Activated CD8-positive, alpha-beta T cell treated with anti-CD3 and anti-CD28 coated beads for 36 hours (primary cell): ENCODE results near the gene SEPTIN2. TPM values are rescaled to one million over a fixed set of nuclear protein-coding genes. Genes with fewer than 3 reads are reported as not detected.
A peak's percentile ranks its signal among the peaks of the same experiment; 100 is the strongest.
"Not testable (repeated sequence)": the region's sequence is repeated elsewhere in the genome, so short reads cannot be mapped to it uniquely, and the experiment has no call there.

Experiments used
- ATAC-seq: fragments of 200-7000 bp; cut with Tn5 transposase; one replicate; pipeline ENCODE4 v1.10.0; 2021; ENCODE audit warnings: mild to moderate bottlenecking, moderate library complexity
- CTCF ChIA-PET: fragments of 350-600 bp; sonication (Branson Sonifier 250); formaldehyde crosslinking; loops from one replicate; lab custom pipeline; 2021; ENCODE audit warnings: antibody characterized with exemption; lab: Charles Lee
- POLR2A ChIA-PET: fragments of 350-600 bp; sonication (Branson Sonifier 250); formaldehyde crosslinking; loops from one replicate; lab custom pipeline; 2021; ENCODE audit warnings: antibody characterized with exemption; lab: Charles Lee
- DNase-seq: peaks from one replicate; pipeline ENCODE4 v3.0.0-alpha.2; 2020
- H3K27ac Mint-ChIP-seq: one replicate; pipeline ENCODE4 v1.8.0; 2021; ENCODE audit warnings: mild to moderate bottlenecking, mixed read lengths
- H3K27me3 Mint-ChIP-seq: one replicate; pipeline ENCODE4 v1.8.0; 2021; ENCODE audit warnings: mixed read lengths
- H3K36me3 Mint-ChIP-seq: one replicate; pipeline ENCODE4 v1.8.0; 2021; ENCODE audit warnings: low read depth, mixed read lengths
- H3K4me1 Mint-ChIP-seq: one replicate; pipeline ENCODE4 v1.8.0; 2021; ENCODE audit warnings: low read depth, mixed read lengths
- H3K4me3 Mint-ChIP-seq: one replicate; pipeline ENCODE4 v1.8.0; 2021; ENCODE audit warnings: mild to moderate bottlenecking, moderate library complexity, mixed read lengths
- H3K9me3 Mint-ChIP-seq: one replicate; pipeline ENCODE4 v1.8.0; 2021; ENCODE audit warnings: mixed read lengths
- CTCF ChIP-seq: fragments of 200-600 bp; IDR thresholded peaks from one replicate; pipeline ENCODE4 v1.8.0; 2022; ENCODE audit warnings: antibody characterized with exemption, mild to moderate bottlenecking
- intact Hi-C: fragments of 100-400 bp; cut with micrococcal nuclease; formaldehyde crosslinking; loops from one replicate; pipeline ENCODE4 v1.10.0; 2022
- total RNA-seq, 2 experiments: library from RNA; stranded (reverse); gene quantifications; one replicate each; pipeline ENCODE4 v1.2.3, GENCODE V29; 2021

Gene SEPTIN2
- total RNA-seq, 2 experiments from 2014 or later, result 210 to 211 TPM

DNA sequence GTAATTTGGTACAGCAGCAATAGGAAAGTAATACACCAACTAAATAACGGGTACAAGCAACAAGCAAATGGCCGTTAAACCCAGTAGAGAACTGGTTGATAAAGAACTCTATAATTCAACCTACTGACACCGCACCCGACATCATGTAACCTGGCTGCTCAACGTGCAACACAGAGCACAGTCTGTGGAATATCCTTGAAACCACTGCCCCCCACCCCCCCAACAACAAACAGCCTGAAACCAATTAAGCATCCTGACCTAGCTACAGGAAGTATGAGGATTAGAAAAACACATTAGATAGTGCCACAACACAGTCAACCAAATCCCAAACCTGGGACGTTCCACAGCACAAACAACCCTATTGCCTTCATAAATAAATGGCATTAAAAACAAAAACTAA lies 23.7 kb upstream of the SEPTIN2 start:
- ChIA-PET POLR2A (no interaction called here), CTCF (interaction anchor here (1.2 kb wide), 1 partner anchor 11 kb away, joined by 5 read pairs; no protein-coding TSS in a partner anchor)
- Mint-ChIP-seq H3K4me3 (no peak overlapping the region), H3K9me3 (no peaks in the 10 kb centered on the region), H3K27ac (no peak overlapping the region), H3K36me3 (peaks cover 19% of the 10 kb centered on the region), H3K27me3 (no peaks in the 10 kb centered on the region), H3K4me1 (peaks cover 52% of the 10 kb centered on the region)
- no peak for TF ChIP-seq CTCF
- DNase-seq, result no peak
- intact Hi-C loops, result no loop called here
- no peak for ATAC-seq

DNA sequence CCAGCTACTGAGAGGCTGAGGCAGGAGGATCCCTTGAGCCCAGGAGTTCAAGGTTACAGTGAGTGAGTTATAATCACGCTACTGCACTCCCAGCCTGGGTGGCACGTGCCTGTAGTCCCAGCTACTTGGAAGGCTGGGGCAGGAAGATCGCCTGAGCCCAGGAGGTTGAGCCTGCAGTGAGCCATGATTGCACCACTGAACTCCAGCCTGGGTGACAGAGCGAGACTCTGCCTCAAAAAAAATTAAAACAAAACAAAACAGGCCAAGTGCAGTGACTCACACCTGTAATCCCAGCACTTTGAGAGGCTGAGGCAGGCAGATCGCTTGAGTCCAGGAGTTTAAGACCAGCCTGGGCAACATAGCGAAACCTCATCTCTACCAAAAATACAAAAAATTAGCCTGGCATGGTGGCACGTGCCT lies 22.3 kb upstream of the SEPTIN2 start:
- H3K9me3 Mint-ChIP-seq, POLR2A ChIA-PET, H3K27me3 Mint-ChIP-seq, H3K4me3 Mint-ChIP-seq, intact Hi-C loops, DNase-seq, ATAC-seq, H3K27ac Mint-ChIP-seq: not testable (repeated sequence)
- Mint-ChIP-seq H3K4me1 (peaks cover 50% of the 10 kb centered on the region), H3K36me3 (peaks cover 16% of the 10 kb centered on the region)
- CTCF ChIA-PET, result interaction anchor here (0.9 kb wide), 1 partner anchor 26 kb away, joined by 3 read pairs; no protein-coding TSS in a partner anchor

DNA sequence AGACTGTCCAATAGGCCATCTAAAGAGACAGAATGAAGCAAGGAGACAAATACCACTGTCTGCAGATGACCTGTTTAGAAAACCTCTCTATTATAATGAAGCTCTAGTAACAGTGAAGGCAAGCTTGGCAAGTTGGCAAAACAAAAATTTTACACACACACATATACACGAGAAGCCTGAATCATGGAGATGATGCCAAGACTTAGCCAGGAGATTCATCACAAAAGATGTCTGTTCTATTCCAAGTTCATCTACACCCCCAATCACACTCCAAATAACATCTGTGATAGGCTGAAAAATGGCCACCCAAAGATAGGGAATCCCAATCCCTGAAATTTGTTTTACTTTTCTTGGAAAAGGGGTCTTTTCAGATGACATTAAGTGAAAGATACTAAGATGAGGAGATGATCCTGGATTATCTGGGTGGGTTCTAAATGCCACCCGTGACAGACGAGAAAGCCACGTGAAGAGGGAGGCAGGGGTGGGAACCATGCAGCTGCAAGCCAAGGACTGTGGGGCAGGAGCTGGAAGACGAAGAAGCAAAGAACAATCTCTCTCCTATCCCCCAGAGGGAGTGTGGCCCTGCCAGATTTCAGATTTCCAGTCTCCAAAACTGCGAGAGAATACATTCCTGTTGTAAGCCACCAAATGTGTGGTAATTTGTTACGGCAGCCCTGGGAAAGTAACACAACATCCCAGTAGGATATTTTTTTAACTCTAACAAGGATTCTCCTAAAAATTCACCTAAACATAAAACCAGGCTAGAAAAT lies 20.2 kb upstream of the SEPTIN2 start:
- CTCF ChIA-PET, result interaction anchor here (1.1 to 1.2 kb wide), 2 partner anchors 12 to 56 kb away, joined by 3 to 4 read pairs; no protein-coding TSS in a partner anchor
- H3K4me1 Mint-ChIP-seq, result peaks cover 49% of the 10 kb centered on the region
- POLR2A ChIA-PET, result no interaction called here
- no peak overlapping the region for H3K4me3 Mint-ChIP-seq
- intact Hi-C loops, result no loop called here
- no peaks in the 10 kb centered on the region for H3K9me3 Mint-ChIP-seq
- no peak for ATAC-seq
- H3K27ac Mint-ChIP-seq, result no peak overlapping the region
- H3K36me3 Mint-ChIP-seq, result peaks cover 6% of the 10 kb centered on the region
- DNase-seq, result no peak
- H3K27me3 Mint-ChIP-seq, result no peaks in the 10 kb centered on the region
- no peak for TF ChIP-seq CTCF

DNA sequence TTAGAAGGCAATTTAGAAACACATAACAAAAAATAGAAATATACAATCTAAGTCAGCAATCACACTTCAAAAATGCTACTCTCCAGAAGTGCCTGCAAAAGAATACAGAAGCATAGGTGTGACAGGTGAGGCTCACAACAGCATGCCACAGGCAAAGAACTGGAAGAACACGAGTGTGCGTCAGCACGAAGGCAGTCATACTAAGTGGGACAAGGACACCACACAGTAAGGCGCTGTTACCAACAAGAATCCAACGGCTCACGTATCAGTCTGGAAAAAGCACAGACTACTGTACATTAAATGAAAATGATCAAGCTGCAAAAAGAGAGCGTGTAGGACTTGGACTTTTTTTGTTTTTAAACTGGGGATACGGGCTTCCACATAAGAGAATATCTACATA lies 19.0 kb upstream of the SEPTIN2 start:
- H3K4me3 Mint-ChIP-seq, result no peak overlapping the region
- intact Hi-C loops, result no loop called here
- ChIA-PET POLR2A (no interaction called here), CTCF (no interaction called here)
- ATAC-seq (no peak), DNase-seq (no peak)
- no peaks in the 10 kb centered on the region for H3K27me3 Mint-ChIP-seq
- no peak overlapping the region for H3K27ac Mint-ChIP-seq
- no peak for TF ChIP-seq CTCF
- peaks cover 39% of the 10 kb centered on the region for H3K4me1 Mint-ChIP-seq
- H3K36me3 Mint-ChIP-seq, result peaks cover 6% of the 10 kb centered on the region
- no peaks in the 10 kb centered on the region for H3K9me3 Mint-ChIP-seq

- DNase-seq, result no peak
- no peak for TF ChIP-seq CTCF
- POLR2A ChIA-PET, result interaction anchor here (0.7 to 1.2 kb wide), 2 partner anchors 25 to 33 kb away, joined by 3 read pairs; no protein-coding TSS in a partner anchor
- CTCF ChIA-PET, result interaction anchor here (1.2 to 1.6 kb wide), 2 partner anchors 10 to 18 kb away, joined by 3 to 4 read pairs; no protein-coding TSS in a partner anchor
- Mint-ChIP-seq H3K27me3 (no peaks in the 10 kb centered on the region), H3K4me1 (peaks cover 39% of the 10 kb centered on the region), H3K4me3 (no peak overlapping the region), H3K27ac (peak overlapping the region; percentile 30), H3K9me3 (no peaks in the 10 kb centered on the region), H3K36me3 (peaks cover 6% of the 10 kb centered on the region)
- intact Hi-C loops, result no loop called here
- peak; percentile 37 for ATAC-seq
Observed at GRCh38 chr2:241298673-241299072, 17.1 kb upstream of the SEPTIN2 start.
